Measurements from ENCODE around the gene RAB10.

RAB10 gene

DNA sequence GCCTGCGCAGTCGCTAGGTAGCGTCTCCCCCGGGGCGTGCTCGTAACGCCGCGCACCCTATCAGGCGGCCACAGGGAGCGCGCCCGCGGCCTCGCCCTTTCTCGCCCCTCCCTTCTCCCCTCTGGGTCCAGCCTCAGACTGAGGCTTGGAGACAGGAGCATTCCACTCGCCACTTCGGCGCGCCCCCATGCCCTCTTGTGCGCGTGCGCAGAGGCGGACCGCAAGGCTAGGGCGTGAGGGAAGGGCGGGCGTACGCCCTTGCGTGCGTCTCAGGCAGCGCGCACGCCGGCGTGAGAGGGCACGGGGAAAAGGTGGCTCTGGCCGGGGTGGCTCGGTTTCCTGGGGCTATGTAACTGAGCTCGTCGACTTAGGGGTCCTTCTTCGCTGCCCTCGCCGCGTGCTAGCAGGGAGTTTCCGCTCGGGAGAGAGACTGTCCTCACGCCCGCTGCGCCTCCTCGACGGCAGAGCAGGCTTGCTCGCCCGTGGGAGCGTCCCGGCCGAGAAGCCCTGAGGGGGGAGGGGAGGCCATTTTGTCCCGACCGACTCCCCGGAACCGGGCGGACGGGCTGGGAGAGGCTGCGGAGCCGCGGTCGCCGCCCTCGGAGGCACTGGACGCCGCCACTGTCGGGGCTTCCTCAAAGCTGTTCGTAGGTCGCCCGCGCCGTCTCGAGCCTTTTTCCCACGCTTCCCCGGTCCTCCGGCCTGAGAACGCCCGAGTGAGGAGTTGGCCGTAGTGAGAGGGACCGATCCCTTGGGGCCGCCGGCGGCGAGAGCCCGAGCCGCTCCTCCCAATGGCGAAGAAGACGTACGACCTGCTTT lies at the start of gene RAB10:
Gene RAB10 (plus strand): TSS at position 267 of the 819 bp plus-strand sequence. CDS start 525 bp downstream, at position 792.
- in situ Hi-C loops (cut with HindIII; ENCODE audit: low sequenced_read_pairs), result no loop called here

- in situ Hi-C loops (cut with HindIII; ENCODE audit: low sequenced_read_pairs), result no loop called here
Observed at GRCh38 chr2:25988134-25988533, 45.8 kb upstream of the RAB10 start.

DNA sequence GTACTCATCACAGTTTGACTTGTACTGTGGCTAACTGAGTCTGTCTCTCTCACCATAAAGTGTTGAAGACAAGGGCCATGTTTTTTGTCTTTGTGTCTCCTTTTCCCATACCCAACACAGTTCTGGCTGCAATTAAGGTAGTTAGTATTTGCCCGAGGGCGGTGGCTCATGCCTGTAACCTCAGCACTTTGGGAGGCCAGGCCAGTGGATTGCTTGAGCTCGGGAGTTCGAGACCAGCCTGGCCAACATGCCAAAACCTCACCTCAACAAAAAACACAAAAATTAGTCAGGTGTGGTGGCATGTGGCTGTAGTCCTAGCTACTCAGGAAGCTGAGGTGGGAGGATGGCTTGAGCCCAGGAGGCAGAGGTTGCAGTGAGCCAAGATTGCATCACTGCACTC lies 44.7 kb upstream of the RAB10 start:
- in situ Hi-C loops (cut with HindIII; ENCODE audit: low sequenced_read_pairs), result no loop called here

DNA sequence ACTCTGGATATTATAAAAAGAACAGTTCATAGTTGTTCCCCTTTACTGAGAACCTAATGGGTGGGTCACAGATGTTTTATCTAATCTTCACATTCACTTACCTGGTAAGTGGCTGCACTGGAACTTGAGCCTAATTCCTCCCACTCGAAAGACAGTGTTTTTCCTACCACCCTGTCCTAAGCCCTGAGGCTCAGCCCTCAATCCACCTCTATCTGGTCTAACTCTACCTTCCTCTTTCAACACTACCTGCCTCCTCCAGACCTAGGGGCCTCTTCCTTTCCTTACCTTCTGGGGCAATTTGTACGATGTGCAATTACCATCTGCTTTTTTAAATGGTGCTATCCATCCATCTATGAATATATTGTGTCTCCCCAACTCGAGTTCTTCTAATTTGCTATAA lies 41.9 kb upstream of the RAB10 start:
- in situ Hi-C loops (cut with HindIII; ENCODE audit: low sequenced_read_pairs), result loop anchor here (5.0 to 10.0 kb wide), 2 partner anchors 75 to 127 kb away; no protein-coding TSS in a partner anchor

DNA sequence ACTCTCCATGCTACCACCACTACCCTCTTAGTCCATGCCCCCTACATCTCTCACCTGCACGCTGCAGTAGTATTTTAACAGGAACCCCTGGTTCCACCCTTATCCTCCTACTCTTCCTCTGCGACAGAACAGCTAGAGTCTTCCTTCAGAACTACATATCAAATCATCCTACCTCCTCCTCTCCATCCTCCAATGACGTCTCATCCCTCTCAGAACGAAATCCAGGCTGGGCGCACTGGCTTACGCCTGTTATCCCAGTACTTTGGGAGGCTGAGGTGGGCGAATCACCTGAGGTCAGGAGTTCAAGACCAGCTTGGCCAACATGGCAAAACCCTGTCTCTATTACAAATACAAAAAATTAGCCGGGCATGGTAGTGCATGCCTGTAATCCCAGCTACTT lies 41.3 kb upstream of the RAB10 start:
- in situ Hi-C loops (cut with HindIII; ENCODE audit: low sequenced_read_pairs), result loop anchor here (5.0 to 10.0 kb wide), 2 partner anchors 75 to 128 kb away; no protein-coding TSS in a partner anchor

- in situ Hi-C loops (cut with HindIII; ENCODE audit: low sequenced_read_pairs), result loop anchor here (5.0 to 10.0 kb wide), 2 partner anchors 74 to 128 kb away; no protein-coding TSS in a partner anchor
Observed at GRCh38 chr2:25993049-25993448, 40.8 kb upstream of the RAB10 start.

DNA sequence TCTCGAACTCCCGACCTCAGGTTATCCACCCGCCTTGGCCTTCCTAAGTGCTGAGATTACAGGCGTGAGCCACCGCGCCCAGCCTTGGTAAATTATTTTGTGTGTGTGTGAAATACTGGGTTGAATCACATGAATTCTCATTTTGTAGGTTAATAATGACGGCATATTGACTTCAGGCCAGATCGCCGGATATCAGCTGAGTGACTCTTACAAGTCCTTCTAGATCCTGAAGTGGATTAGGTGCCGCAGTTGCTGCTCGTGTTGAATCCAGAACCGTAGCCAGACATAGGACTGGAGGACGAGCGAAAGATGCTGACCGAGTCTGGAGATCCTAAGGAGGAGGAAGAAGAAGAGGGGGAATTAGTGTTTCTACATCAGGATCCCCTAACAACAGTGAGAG lies 39.4 kb upstream of the RAB10 start:
- in situ Hi-C loops (cut with HindIII; ENCODE audit: low sequenced_read_pairs), result loop anchor here (5.0 to 10.0 kb wide), 2 partner anchors 73 to 130 kb away; no protein-coding TSS in a partner anchor

DNA sequence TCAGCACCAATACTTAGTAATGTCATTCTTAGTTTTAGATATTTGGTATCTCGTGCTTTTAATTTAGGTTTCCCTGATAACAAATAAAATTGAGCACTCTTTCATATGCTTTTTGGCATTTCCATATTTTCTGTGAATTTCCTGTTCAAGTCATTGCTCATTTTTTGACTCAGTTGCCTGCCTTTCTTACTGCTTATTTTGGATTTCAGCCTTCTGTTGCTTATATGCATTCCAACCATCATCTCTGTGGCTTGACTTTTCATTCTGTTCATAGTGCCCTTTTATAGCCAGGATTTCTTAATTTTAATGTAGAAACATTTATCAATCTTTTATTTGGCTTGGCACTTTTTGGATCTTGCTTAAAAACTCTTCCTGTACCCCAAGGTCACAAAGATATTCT lies 37.0 kb upstream of the RAB10 start:
- in situ Hi-C loops (cut with HindIII; ENCODE audit: low sequenced_read_pairs), result loop anchor here (10.0 kb wide), 1 partner anchor 132 kb away; no protein-coding TSS in a partner anchor

DNA sequence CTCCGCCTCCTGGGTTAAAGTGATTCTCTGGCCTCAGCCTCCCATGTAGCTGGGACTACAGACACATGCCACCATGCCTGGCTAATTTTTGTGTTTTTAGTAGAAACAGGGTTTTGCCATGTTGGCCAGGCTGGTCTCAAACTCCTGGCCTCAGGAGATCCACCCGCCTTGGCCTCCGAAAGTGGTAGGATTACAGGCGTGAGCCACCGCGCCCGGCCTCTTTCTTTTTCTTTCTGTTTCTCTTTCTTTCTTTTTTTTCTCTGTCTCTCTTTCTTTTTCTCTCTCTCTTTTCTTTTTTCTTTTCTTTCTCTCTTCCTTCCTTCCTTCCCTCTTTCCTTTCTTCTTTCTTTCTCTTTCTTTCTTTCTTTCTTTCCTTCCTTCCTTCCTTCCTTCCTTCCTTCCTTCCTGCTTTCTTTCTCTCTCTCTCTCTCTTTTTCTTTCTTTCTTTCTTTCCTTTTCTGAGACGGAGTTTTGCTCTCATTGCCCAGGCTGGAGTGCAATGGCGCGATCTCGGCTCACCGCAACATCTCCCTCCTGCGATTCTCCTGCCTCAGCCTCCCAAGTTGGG lies 35.0 kb upstream of the RAB10 start:
- in situ Hi-C loops (cut with HindIII; ENCODE audit: low sequenced_read_pairs), result loop anchor here (10.0 kb wide), 1 partner anchor 134 kb away; no protein-coding TSS in a partner anchor

- in situ Hi-C loops (cut with HindIII; ENCODE audit: low sequenced_read_pairs), result loop anchor here (10.0 kb wide), 1 partner anchor 135 kb away; no protein-coding TSS in a partner anchor
Observed at GRCh38 chr2:25999406-25999805, 34.5 kb upstream of the RAB10 start.

DNA sequence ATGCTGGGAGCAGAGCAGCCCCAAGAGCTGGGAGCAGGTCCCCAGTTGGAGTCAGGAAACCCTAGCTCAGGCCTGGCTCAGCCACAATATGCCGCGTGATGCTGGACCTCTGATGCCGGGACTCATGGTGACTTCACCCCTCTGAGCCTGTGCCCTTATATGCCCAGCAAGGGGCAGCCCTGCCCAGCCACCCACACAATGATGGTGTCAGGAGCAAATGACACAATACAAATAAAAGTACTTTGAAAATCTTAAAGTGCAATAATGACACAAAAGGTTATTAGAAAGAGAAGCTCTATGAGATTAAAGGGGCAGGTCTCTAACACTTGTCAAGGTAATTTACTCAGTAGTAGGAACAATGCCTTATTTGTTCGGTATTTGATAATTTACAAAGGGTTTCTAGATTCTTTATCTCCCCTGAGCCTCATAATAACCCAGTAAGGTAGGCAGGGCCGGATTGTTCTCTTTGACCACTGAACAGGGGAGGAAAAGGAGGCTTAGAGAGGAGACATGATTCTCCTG lies 33.3 kb upstream of the RAB10 start:
- in situ Hi-C loops (cut with HindIII; ENCODE audit: low sequenced_read_pairs), result no loop called here

GRCh38 chr2:26001743-26002351 lies 32.0 kb upstream of the RAB10 start:
- in situ Hi-C loops (cut with HindIII; ENCODE audit: low sequenced_read_pairs), result no loop called here

- in situ Hi-C loops (cut with HindIII; ENCODE audit: low sequenced_read_pairs), result no loop called here
Observed at GRCh38 chr2:26002632-26003310, 31.1 kb upstream of the RAB10 start.

GRCh38 chr2:26008095-26008494 lies 25.8 kb upstream of the RAB10 start:
- in situ Hi-C loops (cut with HindIII; ENCODE audit: low sequenced_read_pairs), result no loop called here

GRCh38 chr2:26008851-26009566 lies 24.9 kb upstream of the RAB10 start:
- in situ Hi-C loops (cut with HindIII; ENCODE audit: low sequenced_read_pairs), result no loop called here

GRCh38 chr2:26009567-26009963 lies 24.3 kb upstream of the RAB10 start:
- in situ Hi-C loops (cut with HindIII; ENCODE audit: low sequenced_read_pairs), result no loop called here

DNA sequence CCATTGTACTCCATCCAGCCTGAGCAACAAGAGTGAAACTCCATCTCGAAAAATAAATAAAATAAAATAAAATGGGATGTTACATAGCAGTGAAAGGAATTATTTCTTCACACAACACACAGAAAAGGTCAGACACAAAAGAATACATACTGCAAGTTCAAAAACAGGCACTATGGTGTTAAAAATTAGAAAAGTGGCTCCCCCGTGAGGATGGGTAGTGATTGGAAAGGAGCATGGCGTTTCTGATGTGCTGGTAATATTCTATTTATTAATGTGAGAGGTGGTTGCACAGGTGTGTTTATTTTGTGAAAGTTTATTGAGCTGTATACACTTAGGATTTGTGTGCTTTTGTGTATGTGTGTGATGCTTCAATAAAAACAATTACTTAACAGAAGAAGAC lies 22.9 kb upstream of the RAB10 start:
- in situ Hi-C loops (cut with HindIII; ENCODE audit: low sequenced_read_pairs), result loop anchor here (5.0 kb wide), 1 partner anchor 61 kb away; no protein-coding TSS in a partner anchor

- in situ Hi-C loops (cut with HindIII; ENCODE audit: low sequenced_read_pairs), result loop anchor here (5.0 kb wide), 1 partner anchor 61 kb away; no protein-coding TSS in a partner anchor
Observed at GRCh38 chr2:26011609-26011989, 22.3 kb upstream of the RAB10 start.

- in situ Hi-C loops (cut with HindIII; ENCODE audit: low sequenced_read_pairs), result loop anchor here (5.0 kb wide), 1 partner anchor 60 kb away; no protein-coding TSS in a partner anchor
Observed at GRCh38 chr2:26011990-26012856, 21.7 kb upstream of the RAB10 start.

All from endothelial cell of hepatic sinusoid (primary cell).